GM12878 (cell line): ENCODE data around the gene CDH5. TPM values are rescaled to one million over a fixed set of nuclear protein-coding genes. Genes with fewer than 3 reads are reported as not detected.

Experiments
- ATAC-seq: fragments of 200-7000 bp; cut with Tn5 transposase; 3 replicates; pipeline ENCODE4 v1.9.1; 2020; ENCODE audit warnings: mild to moderate bottlenecking, moderate library complexity
- BruUV-seq: library from RNA; stranded (reverse); fragments of 400-500 nt; replicated peaks from 2 replicates; lab custom pipeline; 2021; lab: Mats Ljungman, UMichigan
- CTCF ChIA-PET: fragments of 300-600 bp; sonication (Branson Sonifier 250); formaldehyde crosslinking; extraction: SDS; loops from one replicate; lab custom pipeline; 2021; ENCODE audit warnings: inconsistent platforms; lab: Yijun Ruan, JAX
- POLR2A ChIA-PET: fragments of 350-600 bp; formaldehyde crosslinking; extraction: SDS; loops from one replicate; lab custom pipeline; 2021; ENCODE audit warnings: inconsistent platforms; lab: Charles Lee
- RAD21 ChIA-PET: fragments of 300-600 bp; sonication (Branson Sonifier 250); formaldehyde crosslinking; loops from one replicate; lab custom pipeline; 2023; ENCODE audit warnings: antibody characterized with exemption; ENCODE audit not compliant: unreplicated experiment; lab: Charles Lee
- SMC1A ChIA-PET: fragments of 300-600 bp; sonication (Branson Sonifier 250); formaldehyde crosslinking; loops from one replicate; lab custom pipeline; 2023; ENCODE audit not compliant: unreplicated experiment, uncharacterized antibody; lab: Charles Lee
- DNase-seq: peaks from one replicate; pipeline ENCODE4 v3.0.0-alpha.2; 2011; ENCODE audit warnings: low read depth, low spot score
- FAIRE-seq: peaks from 3 replicates; lab custom pipeline; 2011; peaks lifted over from hg19 to GRCh38; lab: Jason Lieb, UNC
- H2AFZ ChIP-seq: 2 replicates; pipeline ENCODE4 v1.6.0; 2011; ENCODE audit warnings: low read depth, low read length, control low read depth; ENCODE audit not compliant: control insufficient read depth
- H3K27ac ChIP-seq: 2 replicates; pipeline ENCODE4 v1.5.1; 2011; ENCODE audit warnings: control low read depth; ENCODE audit not compliant: control insufficient read depth, insufficient read depth
- H3K27me3 ChIP-seq, 2 experiments: replicated peaks in 1 of 2; 2 replicates each; pipeline versions ENCODE4 v1.6.0 to v1.6.1; 2011; ENCODE audit warnings: low read length in 1 of 2; ENCODE audit not compliant: control insufficient read depth in 2 of 2, insufficient read depth in 2 of 2
- H3K36me3 ChIP-seq, 2 experiments: 2 replicates each; pipeline ENCODE4 v1.5.1; 2011; ENCODE audit warnings: low read length in 1 of 2; ENCODE audit not compliant: control insufficient read depth in 2 of 2, insufficient read depth in 2 of 2
- H3K4me1 ChIP-seq: 2 replicates; pipeline ENCODE4 v1.6.1; 2011; ENCODE audit warnings: mild to moderate bottlenecking, low read length, moderate library complexity, mixed read lengths; ENCODE audit not compliant: control insufficient read depth, insufficient read depth
- H3K4me2 ChIP-seq: 2 replicates; pipeline ENCODE4 v1.6.0; 2011; ENCODE audit warnings: control low read depth; ENCODE audit not compliant: control insufficient read depth, insufficient read depth
- H3K4me3 ChIP-seq: fragments of 200-600 bp; sonication (generic); 2 replicates; pipeline ENCODE4 v1.5.1; 2016
- H3K79me2 ChIP-seq: 2 replicates; pipeline ENCODE4 v1.6.0; 2011; ENCODE audit warnings: low read length; ENCODE audit not compliant: control insufficient read depth, insufficient read depth
- H3K9ac ChIP-seq: 2 replicates; pipeline ENCODE4 v1.8.0; 2011; ENCODE audit warnings: low read length, control low read depth, mixed read lengths; ENCODE audit not compliant: control insufficient read depth, insufficient read depth
- H3K9me3 ChIP-seq: replicated peaks from 3 replicates; pipeline ENCODE4 v1.5.1; 2011; ENCODE audit warnings: mild to moderate bottlenecking, low read length; ENCODE audit not compliant: control insufficient read depth, insufficient read depth
- H4K20me1 ChIP-seq: 2 replicates; pipeline ENCODE4 v1.6.0; 2011; ENCODE audit not compliant: control insufficient read depth, insufficient read depth
- EED ChIP-seq: sonication (generic); IDR thresholded peaks from 2 replicates; pipeline ENCODE4 v1.6.1; 2016; ENCODE audit warnings: antibody characterized with exemption, low read depth
- IRF5 ChIP-seq: fragments of 450-650 bp; IDR thresholded peaks from 2 replicates; pipeline ENCODE4 v1.6.1; 2017; ENCODE audit warnings: borderline replicate concordance
- MEF2B ChIP-seq: fragments of 450-650 bp; IDR thresholded peaks from 2 replicates; pipeline ENCODE4 v1.6.1; 2018; ENCODE audit warnings: mild to moderate bottlenecking, moderate library complexity; ENCODE audit not compliant: partially characterized antibody, poor library complexity, severe bottlenecking
- POLR2AphosphoS2 ChIP-seq: IDR thresholded peaks from 2 replicates; pipeline ENCODE4 v1.6.1; 2011; ENCODE audit warnings: low read depth, mild to moderate bottlenecking, low read length, improper control_type of control experiment, moderate library complexity
- SMC3 ChIP-seq: IDR thresholded peaks from 2 replicates; pipeline ENCODE4 v1.6.1; 2011; ENCODE audit warnings: low read length, improper control_type of control experiment, borderline replicate concordance
- SPI1 ChIP-seq: IDR thresholded peaks from 2 replicates; pipeline ENCODE4 v1.6.1; 2011; ENCODE audit warnings: low read depth, mild to moderate bottlenecking, low read length, moderate library complexity, borderline replicate concordance; ENCODE audit not compliant: insufficient read depth
- USF1 ChIP-seq: IDR thresholded peaks from 2 replicates; pipeline ENCODE4 v1.6.1; 2011; ENCODE audit warnings: borderline replicate concordance, low read depth, mild to moderate bottlenecking, moderate library complexity, mixed read lengths, low read length; ENCODE audit not compliant: insufficient read depth; ENCODE audit errors: extremely low read length
- ZBTB40 ChIP-seq: fragments of 450-650 bp; IDR thresholded peaks from 2 replicates; pipeline ENCODE4 v1.6.1; 2016; ENCODE audit warnings: mild to moderate bottlenecking, moderate library complexity, borderline replicate concordance
- ZNF384 ChIP-seq: IDR thresholded peaks from 2 replicates; pipeline ENCODE4 v1.6.1; 2012; ENCODE audit warnings: low read depth, mild to moderate bottlenecking, low read length, improper control_type of control experiment, borderline replicate concordance
- ZNF622 ChIP-seq: fragments of 450-650 bp; IDR thresholded peaks from 2 replicates; pipeline ENCODE4 v1.6.1; 2017; ENCODE audit warnings: mild to moderate bottlenecking, inconsistent platforms
- WGBS: methylation state at CpG from one replicate; pipeline ENCODE4 v1.1.6; 2016; ENCODE audit warnings: low lambda C conversion rate; ENCODE audit not compliant: insufficient replicate concordance, insufficient coverage; ENCODE audit errors: missing lambda C conversion rate; 5-methylcytosine and 5-hydroxymethylcytosine counted together
- in situ Hi-C: fragments of 300-500 bp; cut with MboI; formaldehyde crosslinking; loops from 9 replicates; pipeline ENCODE4 v1.14.3; 2018; ENCODE audit warnings: mixed read lengths
- intact Hi-C: fragments of 100-400 bp; cut with micrococcal nuclease; formaldehyde crosslinking; loops from one replicate; pipeline ENCODE4 v1.14.2; 2022; ENCODE audit not compliant: unreplicated experiment
- polyA plus RNA-seq, 11 experiments: library from polyadenylated mRNA; depleted of rRNA in 4 of 11; unstranded in 6 of 11; stranded (reverse) in 5 of 11; fragments of >200 nt; fragmentation: Nextera tagmentation in 4 of 11; fragmentation: Illumina TruSeq in 1 of 11; extraction: Ambion mirVana in 4 of 11; extraction: Trizol in 1 of 11; gene quantifications; 1 replicate in 1 of 11; 2 replicates in 10 of 11; pipeline versions ENCODE4 v1.2.1 to v1.2.3, GENCODE V29; 2011 to 2016; ENCODE audit warnings: inconsistent platforms in 2 of 11, missing spikeins in 2 of 11, low read depth in 1 of 11
- total RNA-seq, 4 experiments: library from RNA; depleted of rRNA in 3 of 4; stranded (reverse); fragments of >200 nt in 3 of 4; fragmentation: Illumina TruSeq in 1 of 4; extraction: Trizol in 1 of 4; gene quantifications; 2 replicates each; pipeline versions ENCODE4 v1.2.1 to v1.2.3, GENCODE V29; 2013 to 2021

Gene CDH5
- total and polyA plus RNA-seq, 10 of the 15 experiments (the other 5 are each of a cell fraction or from before 2014, with no cell fraction given): not detected

GRCh38 chr16:66382171-66382965 lies 15.9 kb downstream of the CDH5 start:
- WGBS: 20% methylated on average over 13 of the region's 13 CpGs
- no peaks in the 10 kb centered on the region for H3K4me1 ChIP-seq
- no peak overlapping the region for H3K4me2 ChIP-seq
- ChIA-PET SMC1A (no interaction called here), RAD21 (no interaction called here), CTCF (no interaction called here), POLR2A (no interaction called here)
- TF ChIP-seq EED: no peak
- TF ChIP-seq USF1: no peak
- H3K27me3 ChIP-seq: no peaks in the 10 kb centered on the region; a peak in 1 of 4 replicates
- FAIRE-seq (no peak), ATAC-seq (no peak), DNase-seq (no peak)
- in situ Hi-C loops: no loop called here
- H2AFZ ChIP-seq: no peak overlapping the region
- no TSS peak for BruUV-seq
- H3K36me3 ChIP-seq: no peaks in the 10 kb centered on the region
- no peaks in the 10 kb centered on the region for H3K9me3 ChIP-seq
- intact Hi-C loops: no loop called here
- no peak overlapping the region for H3K9ac ChIP-seq
- H3K27ac ChIP-seq: no peak overlapping the region
- no peak overlapping the region for H3K4me3 ChIP-seq
- H4K20me1 ChIP-seq: no peaks in the 10 kb centered on the region
- no peaks in the 10 kb centered on the region for H3K79me2 ChIP-seq

- SMC1A ChIA-PET: no interaction called here
- no peak overlapping the region for H3K4me2 ChIP-seq
- FAIRE-seq: no peak
- WGBS: 36% methylated on average over 3 of the region's 3 CpGs
- no peaks in the 10 kb centered on the region for H4K20me1 ChIP-seq
- H3K4me1 ChIP-seq: no peaks in the 10 kb centered on the region
- no peak overlapping the region for H3K27ac ChIP-seq
- no TSS peak for BruUV-seq
- intact Hi-C loops (no loop called here), in situ Hi-C loops (no loop called here)
- H3K79me2 ChIP-seq: no peaks in the 10 kb centered on the region
- no peak for DNase-seq
- H3K27me3 ChIP-seq: no peaks in the 10 kb centered on the region; a peak in 1 of 4 replicates
- no peak overlapping the region for H3K9ac ChIP-seq
- H3K4me3 ChIP-seq: no peak overlapping the region
- no peak overlapping the region for H2AFZ ChIP-seq
- POLR2A ChIA-PET: no interaction called here
- CTCF ChIA-PET: no interaction called here
- no peak for ATAC-seq
- no peaks in the 10 kb centered on the region for H3K9me3 ChIP-seq
- RAD21 ChIA-PET: no interaction called here
- no peaks in the 10 kb centered on the region for H3K36me3 ChIP-seq
- TF ChIP-seq ZNF384 (no peak), SMC3 (no peak), ZBTB40 (no peak), SPI1 (no peak), IRF5 (no peak), MEF2B (no peak), POLR2AphosphoS2 (no peak), ZNF622 (no peak)
Measured at GRCh38 chr16:66382966-66383299, 16.4 kb downstream of the CDH5 start.
